GM12878 (cell line): ENCODE measurements around the gene AP1M1. TPM values are rescaled to one million over a fixed set of nuclear protein-coding genes. Genes with fewer than 3 reads are reported as not detected.

Experiments
- ATAC-seq: fragments of 200-7000 bp; cut with Tn5 transposase; 3 replicates; pipeline ENCODE4 v1.9.1; 2020; ENCODE audit warnings: mild to moderate bottlenecking, moderate library complexity
- BruUV-seq: library from RNA; stranded (reverse); fragments of 400-500 nt; replicated peaks from 2 replicates; lab custom pipeline; 2021; lab: Mats Ljungman, UMichigan
- CTCF ChIA-PET: fragments of 300-600 bp; sonication (Branson Sonifier 250); formaldehyde crosslinking; extraction: SDS; loops from one replicate; lab custom pipeline; 2021; ENCODE audit warnings: inconsistent platforms; lab: Yijun Ruan, JAX
- POLR2A ChIA-PET: fragments of 350-600 bp; formaldehyde crosslinking; extraction: SDS; loops from one replicate; lab custom pipeline; 2021; ENCODE audit warnings: inconsistent platforms; lab: Charles Lee
- RAD21 ChIA-PET: fragments of 300-600 bp; sonication (Branson Sonifier 250); formaldehyde crosslinking; loops from one replicate; lab custom pipeline; 2023; ENCODE audit warnings: antibody characterized with exemption; ENCODE audit not compliant: unreplicated experiment; lab: Charles Lee
- SMC1A ChIA-PET: fragments of 300-600 bp; sonication (Branson Sonifier 250); formaldehyde crosslinking; loops from one replicate; lab custom pipeline; 2023; ENCODE audit not compliant: unreplicated experiment, uncharacterized antibody; lab: Charles Lee
- DNase-seq: peaks from one replicate; pipeline ENCODE4 v3.0.0-alpha.2; 2011; ENCODE audit warnings: low read depth, low spot score
- FAIRE-seq: peaks from 3 replicates; lab custom pipeline; 2011; peaks lifted over from hg19 to GRCh38; lab: Jason Lieb, UNC
- H2AFZ ChIP-seq: 2 replicates; pipeline ENCODE4 v1.6.0; 2011; ENCODE audit warnings: low read depth, low read length, control low read depth; ENCODE audit not compliant: control insufficient read depth
- H3K27ac ChIP-seq: 2 replicates; pipeline ENCODE4 v1.5.1; 2011; ENCODE audit warnings: control low read depth; ENCODE audit not compliant: control insufficient read depth, insufficient read depth
- H3K27me3 ChIP-seq, 2 experiments: replicated peaks in 1 of 2; 2 replicates each; pipeline versions ENCODE4 v1.6.0 to v1.6.1; 2011; ENCODE audit warnings: low read length in 1 of 2; ENCODE audit not compliant: control insufficient read depth in 2 of 2, insufficient read depth in 2 of 2
- H3K36me3 ChIP-seq, 2 experiments: 2 replicates each; pipeline ENCODE4 v1.5.1; 2011; ENCODE audit warnings: low read length in 1 of 2; ENCODE audit not compliant: control insufficient read depth in 2 of 2, insufficient read depth in 2 of 2
- H3K4me1 ChIP-seq: 2 replicates; pipeline ENCODE4 v1.6.1; 2011; ENCODE audit warnings: mild to moderate bottlenecking, low read length, moderate library complexity, mixed read lengths; ENCODE audit not compliant: control insufficient read depth, insufficient read depth
- H3K4me2 ChIP-seq: 2 replicates; pipeline ENCODE4 v1.6.0; 2011; ENCODE audit warnings: control low read depth; ENCODE audit not compliant: control insufficient read depth, insufficient read depth
- H3K4me3 ChIP-seq: fragments of 200-600 bp; sonication (generic); 2 replicates; pipeline ENCODE4 v1.5.1; 2016
- H3K79me2 ChIP-seq: 2 replicates; pipeline ENCODE4 v1.6.0; 2011; ENCODE audit warnings: low read length; ENCODE audit not compliant: control insufficient read depth, insufficient read depth
- H3K9ac ChIP-seq: 2 replicates; pipeline ENCODE4 v1.8.0; 2011; ENCODE audit warnings: low read length, control low read depth, mixed read lengths; ENCODE audit not compliant: control insufficient read depth, insufficient read depth
- H3K9me3 ChIP-seq: replicated peaks from 3 replicates; pipeline ENCODE4 v1.5.1; 2011; ENCODE audit warnings: mild to moderate bottlenecking, low read length; ENCODE audit not compliant: control insufficient read depth, insufficient read depth
- H4K20me1 ChIP-seq: 2 replicates; pipeline ENCODE4 v1.6.0; 2011; ENCODE audit not compliant: control insufficient read depth, insufficient read depth
- BCL3 ChIP-seq: IDR thresholded peaks from 2 replicates; pipeline ENCODE4 v1.6.1; 2011; ENCODE audit warnings: borderline replicate concordance, low read depth, mild to moderate bottlenecking, moderate library complexity, low read length; ENCODE audit not compliant: insufficient read depth, poor library complexity, severe bottlenecking
- CBFB ChIP-seq: IDR thresholded peaks from 2 replicates; pipeline ENCODE4 v1.6.1; 2016; ENCODE audit warnings: antibody characterized with exemption, low read depth
- CBX3 ChIP-seq: fragments of 200-600 bp; sonication (generic); IDR thresholded peaks from 2 replicates; pipeline ENCODE4 v1.6.1; 2016; ENCODE audit warnings: low read depth, borderline replicate concordance
- CBX5 ChIP-seq: sonication (generic); IDR thresholded peaks from 2 replicates; pipeline ENCODE4 v1.6.1; 2016; ENCODE audit warnings: low read depth, moderate library complexity, mild to moderate bottlenecking, inconsistent platforms
- E2F4 ChIP-seq: IDR thresholded peaks from 2 replicates; pipeline ENCODE4 v1.6.1; 2012; ENCODE audit warnings: low read depth, low read length, improper control_type of control experiment
- EZH2 ChIP-seq: IDR thresholded peaks from 2 replicates; pipeline ENCODE4 v1.6.1; 2012; ENCODE audit warnings: low read depth, mild to moderate bottlenecking, control low read depth, inconsistent platforms, low read length, borderline replicate concordance; ENCODE audit not compliant: control insufficient read depth
- HDAC2 ChIP-seq: fragments of 200-600 bp; sonication (generic); IDR thresholded peaks from 2 replicates; pipeline ENCODE4 v1.6.1; 2017
- MEF2B ChIP-seq: fragments of 450-650 bp; IDR thresholded peaks from 2 replicates; pipeline ENCODE4 v1.6.1; 2018; ENCODE audit warnings: mild to moderate bottlenecking, moderate library complexity; ENCODE audit not compliant: partially characterized antibody, poor library complexity, severe bottlenecking
- NFXL1 ChIP-seq: fragments of 450-650 bp; IDR thresholded peaks from 2 replicates; pipeline ENCODE4 v1.6.1; 2017; ENCODE audit warnings: antibody characterized with exemption, mild to moderate bottlenecking, borderline replicate concordance
- NKRF ChIP-seq: fragments of 450-650 bp; conservative IDR thresholded peaks from 2 replicates; pipeline ENCODE4 v1.6.1; 2017; ENCODE audit warnings: mild to moderate bottlenecking, moderate library complexity
- PKNOX1 ChIP-seq: fragments of 450-650 bp; IDR thresholded peaks from 2 replicates; pipeline ENCODE4 v1.6.1; 2016; ENCODE audit warnings: mild to moderate bottlenecking
- POLR2AphosphoS5 ChIP-seq: IDR thresholded peaks from 2 replicates; pipeline ENCODE4 v1.6.1; 2011; ENCODE audit warnings: mild to moderate bottlenecking, low read length, inconsistent platforms
- RB1 ChIP-seq: fragments of 450-650 bp; formaldehyde crosslinking; IDR thresholded peaks from 2 replicates; pipeline ENCODE4 v1.6.1; 2017; ENCODE audit warnings: mild to moderate bottlenecking, borderline replicate concordance
- RCOR1 ChIP-seq: conservative IDR thresholded peaks from 2 replicates; pipeline ENCODE4 v1.6.1; 2012; ENCODE audit warnings: low read depth, low read length, improper control_type of control experiment
- TBL1XR1 ChIP-seq: IDR thresholded peaks from 2 replicates; pipeline ENCODE4 v1.6.1; 2012; ENCODE audit warnings: low read depth, low read length, improper control_type of control experiment
- YY1 ChIP-seq: IDR thresholded peaks from 2 replicates; pipeline ENCODE4 v1.6.1; 2011; ENCODE audit warnings: low read depth, mild to moderate bottlenecking, low read length
- ZSCAN29 ChIP-seq: fragments of 450-650 bp; IDR thresholded peaks from 2 replicates; pipeline ENCODE4 v1.6.1; 2017; ENCODE audit warnings: mild to moderate bottlenecking, moderate library complexity
- ZZZ3 ChIP-seq: IDR thresholded peaks from 2 replicates; pipeline ENCODE4 v1.6.1; 2011; ENCODE audit warnings: low read depth; ENCODE audit not compliant: control insufficient read depth, insufficient read length
- WGBS: methylation state at CpG from one replicate; pipeline ENCODE4 v1.1.6; 2016; ENCODE audit warnings: low lambda C conversion rate; ENCODE audit not compliant: insufficient replicate concordance, insufficient coverage; ENCODE audit errors: missing lambda C conversion rate; 5-methylcytosine and 5-hydroxymethylcytosine counted together
- in situ Hi-C: fragments of 300-500 bp; cut with MboI; formaldehyde crosslinking; loops from 9 replicates; pipeline ENCODE4 v1.14.3; 2018; ENCODE audit warnings: mixed read lengths
- intact Hi-C: fragments of 100-400 bp; cut with micrococcal nuclease; formaldehyde crosslinking; loops from one replicate; pipeline ENCODE4 v1.14.2; 2022; ENCODE audit not compliant: unreplicated experiment
- polyA plus RNA-seq, 11 experiments: library from polyadenylated mRNA; depleted of rRNA in 4 of 11; unstranded in 6 of 11; stranded (reverse) in 5 of 11; fragments of >200 nt; fragmentation: Nextera tagmentation in 4 of 11; fragmentation: Illumina TruSeq in 1 of 11; extraction: Ambion mirVana in 4 of 11; extraction: Trizol in 1 of 11; gene quantifications; 1 replicate in 1 of 11; 2 replicates in 10 of 11; pipeline versions ENCODE4 v1.2.1 to v1.2.3, GENCODE V29; 2011 to 2016; ENCODE audit warnings: inconsistent platforms in 2 of 11, missing spikeins in 2 of 11, low read depth in 1 of 11
- total RNA-seq, 4 experiments: library from RNA; depleted of rRNA in 3 of 4; stranded (reverse); fragments of >200 nt in 3 of 4; fragmentation: Illumina TruSeq in 1 of 4; extraction: Trizol in 1 of 4; gene quantifications; 2 replicates each; pipeline versions ENCODE4 v1.2.1 to v1.2.3, GENCODE V29; 2013 to 2021

The AP1M1 gene
- total and polyA plus RNA-seq, 10 of the 15 experiments (the other 5 are each of a cell fraction or from before 2014, with no cell fraction given), result 1.0 to 116 (median 44.7) TPM

- Histone ChIP-seq H3K4me3 (no peak overlapping the region), H3K9ac (no peak overlapping the region), H3K4me1 (no peaks in the 10 kb centered on the region), H2AFZ (no peak overlapping the region), H3K9me3 (peaks cover 2% of the 10 kb centered on the region; the same call in 2 of the 3 replicates), H3K36me3 (no peaks in the 10 kb centered on the region), H4K20me1 (no peaks in the 10 kb centered on the region), H3K27ac (no peak overlapping the region), H3K4me2 (no peak overlapping the region), H3K27me3 (peaks cover 0 to 7% of the 10 kb centered on the region in 2 experiments; a peak in 2 of 4 replicates), H3K79me2 (no peaks in the 10 kb centered on the region)
- in situ Hi-C loops (no loop called here), intact Hi-C loops (no loop called here)
- DNase-seq (no peak), FAIRE-seq (no peak), ATAC-seq (no peak)
- POLR2A ChIA-PET, result no interaction called here
- RAD21 ChIA-PET, result no interaction called here
- SMC1A ChIA-PET, result interaction anchor here (0.6 kb wide), 1 partner anchor 220 kb away, joined by 4 read pairs; no protein-coding TSS in a partner anchor
- WGBS, result 36% methylated on average over 10 of the region's 10 CpGs
- BruUV-seq, result no TSS peak
- CTCF ChIA-PET, result interaction anchor here (0.6 kb wide), 1 partner anchor 426 kb away, joined by 3 read pairs; no protein-coding TSS in a partner anchor
- TF ChIP-seq PKNOX1 (no peak), CBFB (no peak), EZH2 (no peak), HDAC2 (no peak), ZSCAN29 (no peak), TBL1XR1 (no peak), BCL3 (no peak), YY1 (no peak), NFXL1 (no peak), E2F4 (no peak), POLR2AphosphoS5 (no peak), ZZZ3 (no peak), NKRF (no peak), CBX3 (no peak), RB1 (no peak), RCOR1 (no peak), MEF2B (no peak), CBX5 (no peak)
These were observed 93.0 kb downstream of the AP1M1 start for GRCh38 chr19:16290692-16291091.
